Measurements from ENCODE around the gene DCAF11.

Gene DCAF11

DNA sequence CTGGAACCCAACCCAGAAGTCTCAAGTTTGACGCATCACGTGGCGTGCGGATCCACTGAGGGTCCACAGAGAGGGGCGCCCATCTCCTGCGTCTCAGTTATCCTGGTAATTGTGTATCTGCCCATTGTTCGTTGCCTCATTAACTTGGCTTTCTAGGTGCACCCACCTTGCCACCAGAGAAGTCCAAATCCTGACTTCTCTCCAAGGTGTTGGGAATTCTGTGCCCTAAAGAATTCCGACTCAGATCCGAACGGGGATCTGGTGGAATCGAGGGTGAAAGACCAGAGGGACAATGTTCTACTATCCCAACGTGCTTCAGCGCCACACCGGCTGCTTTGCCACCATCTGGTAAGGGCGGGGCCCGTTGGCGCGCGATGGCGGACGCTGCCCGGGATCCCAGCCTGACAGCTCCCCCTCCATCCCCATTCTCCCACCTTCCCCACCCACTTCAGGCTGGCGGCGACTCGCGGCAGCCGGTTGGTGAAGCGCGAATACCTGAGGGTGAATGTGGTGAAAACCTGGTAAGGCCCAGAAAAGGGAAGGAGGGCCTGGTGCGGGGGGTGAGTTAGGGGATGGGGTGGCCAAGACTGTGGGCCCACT, 57.8 kb downstream of the DCAF11 start:
- Histone ChIP-seq H3K4me3 (peak overlapping the region in 4 of 7 experiments; percentile 0 to 15 (median 14)), H3K27ac (peak overlapping the region in 2 of 21 experiments; percentile 34 to 36)

DNA sequence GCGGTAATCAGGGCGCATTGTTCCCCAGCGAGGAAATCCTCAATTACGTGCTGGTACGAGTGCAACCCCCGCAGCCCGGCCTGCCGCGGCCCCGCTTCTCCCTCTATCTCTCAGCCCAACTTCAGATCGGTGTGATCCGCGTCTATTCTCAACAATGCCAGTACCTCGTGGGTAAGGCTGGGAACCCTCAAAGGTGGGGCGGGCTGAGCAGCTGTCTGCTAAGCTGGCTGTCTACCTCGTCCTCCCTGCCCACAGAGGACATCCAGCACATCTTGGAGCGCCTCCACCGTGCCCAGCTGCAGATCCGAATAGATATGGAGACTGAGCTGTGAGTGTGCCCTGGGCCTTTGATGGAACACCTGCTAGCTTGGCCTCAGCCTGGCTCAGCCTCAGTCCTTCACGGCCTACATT, 58.3 kb downstream of the DCAF11 start:
- H3K4me3 ChIP-seq, result no peak overlapping the region
- no peak overlapping the region for H3K27ac ChIP-seq
